Pancreas (tissue), 10 donors: Measurements from ENCODE around the gene ATRNL1. TPM values are rescaled to one million over a fixed set of nuclear protein-coding genes. Genes with fewer than 3 reads are reported as not detected.

Experiments
- ATAC-seq, 4 donors: fragments of 200-7000 bp; cut with Tn5 transposase; one replicate each; pipeline versions ENCODE4 v1.8.0 to v1.9.1; 2020; ENCODE audit warnings: mild to moderate bottlenecking in 4 of 4, moderate library complexity in 4 of 4
- DNase-seq, 6 donors: peaks; one replicate each; pipeline ENCODE4 v3.0.0-alpha.2; 2020
- FAIRE-seq: peaks from 2 replicates; lab custom pipeline; 2012; peaks lifted over from hg19 to GRCh38; lab: Jason Lieb, UNC
- H3K27ac ChIP-seq, 4 donors: fragments of 200-600 bp; sonication (generic); 1 replicate in 3 of 4; 2 replicates in 1 of 4; pipeline versions ENCODE4 v1.5.0 to v1.8.0; 2020
- H3K27me3 ChIP-seq, 4 donors: fragments of 200-600 bp; one replicate each; pipeline ENCODE4 v1.8.0; 2021
- H3K36me3 ChIP-seq, 3 donors: fragments of 200-600 bp; sonication (generic) in 1 of 3; one replicate each; pipeline versions ENCODE4 v1.5.0 to v1.8.0; 2020 to 2021
- H3K4me1 ChIP-seq, 3 donors: fragments of 200-600 bp; one replicate each; pipeline ENCODE4 v1.8.0; 2021
- H3K4me3 ChIP-seq, 4 donors: fragments of 200-600 bp; sonication (generic) in 2 of 4; one replicate each; pipeline versions ENCODE4 v1.5.0 to v1.8.0; 2020 to 2021
- H3K9me3 ChIP-seq, 4 donors: fragments of 200-600 bp; one replicate each; pipeline ENCODE4 v1.8.0; 2021
- CTCF ChIP-seq, 4 donors: fragments of 200-600 bp; sonication (generic) in 3 of 4; IDR thresholded peaks; one replicate each; pipeline versions ENCODE4 v1.5.0 to v1.8.0; 2021; ENCODE audit warnings: antibody characterized with exemption in 4 of 4
- whole genome bisulfite sequencing, 2 donors: extraction: QIAGEN DNeasy Blood & Tissue Kit; methylation state at CpG; one replicate each; pipeline ENCODE4 v1.1.7; 2013; 5-methylcytosine and 5-hydroxymethylcytosine counted together
- intact Hi-C, 3 donors: fragments of 100-400 bp; cut with DNase I; formaldehyde crosslinking; loops; one replicate each; pipeline versions ENCODE4 v1.11.1 to v1.14.2; 2022
- polyA plus RNA-seq, 2 donors: library from polyadenylated mRNA; stranded (reverse); fragments of 200-250 nt; gene quantifications; one replicate each; pipeline ENCODE4 v1.2.3, GENCODE V29; 2013
- total RNA-seq, 6 donors: library from RNA; stranded (reverse); fragmentation: NEBNext Ultra II Directional in 4 of 6; extraction: Animal tissue kit (Norgen Biotek cat#: 25700) in 4 of 6; gene quantifications; one replicate each; pipeline versions ENCODE4 v1.2.1 to v1.2.4, GENCODE V29; 2021 to 2023
- donor health status: healthy with polysubstance abuse.
- donor health status: DM: no; HTN: no; CAD: no; lungs with moderate emphysema.
- donor health status: DM: no; HTN: no; CAD: no.
- donor health status: control.
- donor health status: control.
- donor health status: Bipolar disorder and iron deficiency.
- donor health status: DM: yes; HTN: yes; CAD: no.
- donor health status: DM: no; HTN: no; CAD: no.
- donor health status: DM: no; HTN: no; CAD: no.
- donor health status: DM: yes; HTN: yes; CAD: no.

ATRNL1 gene
- total and polyA plus RNA-seq, 8 donors, result 0.91 to 5.7 (median 3.9) TPM

GRCh38 chr10:115882021-115882420 lies 788.9 kb downstream of the ATRNL1 start:
- no peak for TF ChIP-seq CTCF (IDR thresholded peaks at IDR 0.05)
- no peaks in the 10 kb centered on the region for H3K27me3 ChIP-seq
- no peak for FAIRE-seq
- DNase-seq, result no peak
- WGBS, 2 donors, result 79 to 89% methylated on average over 4 of the region's 4 CpGs
- no peaks in the 10 kb centered on the region for H3K9me3 ChIP-seq
- no peak overlapping the region for H3K4me3 ChIP-seq
- ATAC-seq, result no peak
- H3K4me1 ChIP-seq, result no peaks in the 10 kb centered on the region
- no peaks in the 10 kb centered on the region for H3K36me3 ChIP-seq
- intact Hi-C loops, result no loop called here
- H3K27ac ChIP-seq, result no peak overlapping the region

GRCh38 chr10:115883372-115883771 lies 790.2 kb downstream of the ATRNL1 start:
- intact Hi-C loops, result no loop called here
- FAIRE-seq (no peak), ATAC-seq (no peak), DNase-seq (no peak)
- Histone ChIP-seq H3K4me1 (no peaks in the 10 kb centered on the region), H3K4me3 (no peak overlapping the region), H3K9me3 (no peaks in the 10 kb centered on the region), H3K27ac (no peak overlapping the region), H3K36me3 (no peaks in the 10 kb centered on the region), H3K27me3 (no peaks in the 10 kb centered on the region)
- 92 to 94% methylated on average over 1 of the region's 1 CpG for WGBS, 2 donors
- TF ChIP-seq CTCF (IDR thresholded peaks at IDR 0.05), result no peak

- Histone ChIP-seq H3K4me3 (no peak overlapping the region), H3K36me3 (no peaks in the 10 kb centered on the region), H3K9me3 (no peaks in the 10 kb centered on the region), H3K27ac (no peak overlapping the region), H3K27me3 (no peaks in the 10 kb centered on the region), H3K4me1 (no peaks in the 10 kb centered on the region)
- no peak for ATAC-seq
- 85 to 90% methylated on average over 5 of the region's 5 CpGs for WGBS, 2 donors
- no peak for TF ChIP-seq CTCF (IDR thresholded peaks at IDR 0.05)
- intact Hi-C loops, result no loop called here
- FAIRE-seq, result no peak
- DNase-seq, result no peak
These were observed 791.2 kb downstream of the ATRNL1 start for GRCh38 chr10:115884331-115884730.

- H3K4me1 ChIP-seq, result no peaks in the 10 kb centered on the region
- no peaks in the 10 kb centered on the region for H3K27me3 ChIP-seq
- intact Hi-C loops, result no loop called here
- no peaks in the 10 kb centered on the region for H3K9me3 ChIP-seq
- H3K36me3 ChIP-seq, result no peaks in the 10 kb centered on the region
- H3K27ac ChIP-seq, result no peak overlapping the region
- ATAC-seq (no peak), DNase-seq (no peak), FAIRE-seq (no peak)
- TF ChIP-seq CTCF (IDR thresholded peaks at IDR 0.05), result no peak
- H3K4me3 ChIP-seq, result no peak overlapping the region
- 86% methylated on average over 7 of the region's 7 CpGs for WGBS, 2 donors
These were observed 802.0 kb downstream of the ATRNL1 start for GRCh38 chr10:115895166-115895565.

- FAIRE-seq, result no peak
- no peak for ATAC-seq
- no peaks in the 10 kb centered on the region for H3K4me1 ChIP-seq
- no peak for TF ChIP-seq CTCF (IDR thresholded peaks at IDR 0.05)
- no peaks in the 10 kb centered on the region for H3K36me3 ChIP-seq
- intact Hi-C loops, result no loop called here
- no peak overlapping the region for H3K27ac ChIP-seq
- DNase-seq, result no peak
- H3K9me3 ChIP-seq, result no peaks in the 10 kb centered on the region
- WGBS, 2 donors, result 77 to 91% methylated on average over 3 of the region's 3 CpGs
- H3K27me3 ChIP-seq, result no peaks in the 10 kb centered on the region
- no peak overlapping the region for H3K4me3 ChIP-seq
These were observed 805.1 kb downstream of the ATRNL1 start for GRCh38 chr10:115898242-115898641.
